IMR-90 (cell line): Measurements from ENCODE around the gene TBC1D23.

ENCODE experiments used
- BHLHE40 ChIP-seq: fragments of 150-350 bp; IDR thresholded peaks from 2 replicates; pipeline ENCODE4 v1.6.1; 2016; ENCODE audit warnings: mild to moderate bottlenecking, low read depth, low read length
- CHD1 ChIP-seq: IDR thresholded peaks from 2 replicates; pipeline ENCODE4 v1.6.1; 2012; ENCODE audit warnings: low read depth, low read length, improper control_type of control experiment
- FOS ChIP-seq: fragments of 150-350 bp; IDR thresholded peaks from 2 replicates; pipeline ENCODE4 v1.6.1; 2016; ENCODE audit warnings: low read depth, low read length
- MAZ ChIP-seq: IDR thresholded peaks from 2 replicates; pipeline ENCODE4 v1.6.1; 2012; ENCODE audit warnings: low read depth, mild to moderate bottlenecking, low read length, improper control_type of control experiment, moderate library complexity, borderline replicate concordance
- MXI1 ChIP-seq: IDR thresholded peaks from 2 replicates; pipeline ENCODE4 v1.6.1; 2012; ENCODE audit warnings: low read depth, mild to moderate bottlenecking, low read length, moderate library complexity, borderline replicate concordance
- POLR2A ChIP-seq: IDR thresholded peaks from 2 replicates; pipeline ENCODE4 v1.6.1; 2012; ENCODE audit warnings: mild to moderate bottlenecking, low read depth, low read length
- RAD21 ChIP-seq: IDR thresholded peaks from 2 replicates; pipeline ENCODE4 v1.6.1; 2012; ENCODE audit warnings: low read length, improper control_type of control experiment
- RCOR1 ChIP-seq: IDR thresholded peaks from 2 replicates; pipeline ENCODE4 v1.6.1; 2012; ENCODE audit warnings: mild to moderate bottlenecking, low read length, improper control_type of control experiment; ENCODE audit not compliant: insufficient replicate concordance
- RFX5 ChIP-seq: IDR thresholded peaks from 2 replicates; pipeline ENCODE4 v1.8.0; 2012; ENCODE audit warnings: low read depth, mild to moderate bottlenecking, low read length, moderate library complexity
- SMC3 ChIP-seq: fragments of 150-350 bp; IDR thresholded peaks from 2 replicates; pipeline ENCODE4 v1.6.1; 2016; ENCODE audit warnings: low read depth, mild to moderate bottlenecking, antibody characterized with exemption, low read length, moderate library complexity
- TF ChIP-seq, protein P1 (sequence below): conservative IDR thresholded peaks from 2 replicates; pipeline ENCODE4 v1.5.1; 2012; ENCODE audit warnings: mild to moderate bottlenecking, low read depth, low read length, improper control_type of control experiment
- TF ChIP-seq, protein P2 (sequence below): fragments of 150-350 bp; IDR thresholded peaks from 2 replicates; pipeline ENCODE4 v1.6.1; 2017; ENCODE audit warnings: mild to moderate bottlenecking, antibody characterized with exemption, low read length, low read depth

DNA sequence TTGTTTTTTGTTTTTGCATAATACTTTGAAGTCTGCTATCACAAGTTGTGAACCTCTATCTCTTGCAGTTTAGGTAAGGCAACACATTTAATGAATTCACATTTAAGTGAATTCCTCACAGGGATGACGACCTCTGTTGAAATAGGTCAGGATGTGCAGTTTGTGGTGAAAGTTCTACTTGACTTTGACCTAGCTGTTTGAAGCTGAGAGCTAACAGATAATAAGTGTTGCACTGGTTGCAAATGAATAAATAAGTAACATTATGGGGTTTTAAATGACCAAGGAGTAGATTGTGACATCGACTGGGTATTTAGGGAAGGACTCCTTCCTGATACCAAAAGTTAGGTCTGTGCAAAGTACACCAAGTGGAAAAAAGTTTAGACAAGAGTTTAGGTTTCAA, 97.6 kb downstream of the TBC1D23 start:
- TF ChIP-seq, protein P1, sequence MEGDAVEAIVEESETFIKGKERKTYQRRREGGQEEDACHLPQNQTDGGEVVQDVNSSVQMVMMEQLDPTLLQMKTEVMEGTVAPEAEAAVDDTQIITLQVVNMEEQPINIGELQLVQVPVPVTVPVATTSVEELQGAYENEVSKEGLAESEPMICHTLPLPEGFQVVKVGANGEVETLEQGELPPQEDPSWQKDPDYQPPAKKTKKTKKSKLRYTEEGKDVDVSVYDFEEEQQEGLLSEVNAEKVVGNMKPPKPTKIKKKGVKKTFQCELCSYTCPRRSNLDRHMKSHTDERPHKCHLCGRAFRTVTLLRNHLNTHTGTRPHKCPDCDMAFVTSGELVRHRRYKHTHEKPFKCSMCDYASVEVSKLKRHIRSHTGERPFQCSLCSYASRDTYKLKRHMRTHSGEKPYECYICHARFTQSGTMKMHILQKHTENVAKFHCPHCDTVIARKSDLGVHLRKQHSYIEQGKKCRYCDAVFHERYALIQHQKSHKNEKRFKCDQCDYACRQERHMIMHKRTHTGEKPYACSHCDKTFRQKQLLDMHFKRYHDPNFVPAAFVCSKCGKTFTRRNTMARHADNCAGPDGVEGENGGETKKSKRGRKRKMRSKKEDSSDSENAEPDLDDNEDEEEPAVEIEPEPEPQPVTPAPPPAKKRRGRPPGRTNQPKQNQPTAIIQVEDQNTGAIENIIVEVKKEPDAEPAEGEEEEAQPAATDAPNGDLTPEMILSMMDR: no peak
- TF ChIP-seq BHLHE40 (no peak), CHD1 (no peak), MAZ (no peak), RFX5 (no peak), POLR2A (no peak), MXI1 (no peak), RAD21 (no peak), SMC3 (no peak), FOS (no peak), RCOR1 (no peak)
- TF ChIP-seq, protein P2, sequence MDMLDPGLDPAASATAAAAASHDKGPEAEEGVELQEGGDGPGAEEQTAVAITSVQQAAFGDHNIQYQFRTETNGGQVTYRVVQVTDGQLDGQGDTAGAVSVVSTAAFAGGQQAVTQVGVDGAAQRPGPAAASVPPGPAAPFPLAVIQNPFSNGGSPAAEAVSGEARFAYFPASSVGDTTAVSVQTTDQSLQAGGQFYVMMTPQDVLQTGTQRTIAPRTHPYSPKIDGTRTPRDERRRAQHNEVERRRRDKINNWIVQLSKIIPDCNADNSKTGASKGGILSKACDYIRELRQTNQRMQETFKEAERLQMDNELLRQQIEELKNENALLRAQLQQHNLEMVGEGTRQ: no peak
